Liver (tissue), 3 donors: ENCODE measurements around the gene PCDHB7.

ENCODE experiments used
- EGR1 ChIP-seq, 2 donors: IDR thresholded peaks; 2 replicates each; pipeline ENCODE4 v1.6.1; 2016 to 2018; ENCODE audit warnings: antibody characterized with exemption in 2 of 2, low read depth in 2 of 2
- NR2F2 ChIP-seq: IDR thresholded peaks from 2 replicates; pipeline ENCODE4 v1.6.1; 2016; ENCODE audit warnings: antibody characterized with exemption
- RAD21 ChIP-seq, 2 donors: IDR thresholded peaks; 2 replicates each; pipeline ENCODE4 v1.6.1; 2016; ENCODE audit warnings: antibody characterized with exemption in 2 of 2, mild to moderate bottlenecking in 2 of 2
- YY1 ChIP-seq: IDR thresholded peaks from 2 replicates; pipeline ENCODE4 v1.6.1; 2016; ENCODE audit warnings: antibody characterized with exemption, mild to moderate bottlenecking
- TF ChIP-seq, protein P1 (sequence below): fragments of 150-350 bp; IDR thresholded peaks from 2 replicates; pipeline ENCODE4 v1.5.1; 2017; ENCODE audit warnings: improper control_type of control experiment, low read depth, low read length; ENCODE audit not compliant: missing input control
- TF ChIP-seq, protein P2 (sequence below): IDR thresholded peaks from 2 replicates; pipeline ENCODE4 v1.6.1; 2016; ENCODE audit warnings: antibody characterized with exemption
- donor health status: healthy.
- donor health status: healthy.

DNA sequence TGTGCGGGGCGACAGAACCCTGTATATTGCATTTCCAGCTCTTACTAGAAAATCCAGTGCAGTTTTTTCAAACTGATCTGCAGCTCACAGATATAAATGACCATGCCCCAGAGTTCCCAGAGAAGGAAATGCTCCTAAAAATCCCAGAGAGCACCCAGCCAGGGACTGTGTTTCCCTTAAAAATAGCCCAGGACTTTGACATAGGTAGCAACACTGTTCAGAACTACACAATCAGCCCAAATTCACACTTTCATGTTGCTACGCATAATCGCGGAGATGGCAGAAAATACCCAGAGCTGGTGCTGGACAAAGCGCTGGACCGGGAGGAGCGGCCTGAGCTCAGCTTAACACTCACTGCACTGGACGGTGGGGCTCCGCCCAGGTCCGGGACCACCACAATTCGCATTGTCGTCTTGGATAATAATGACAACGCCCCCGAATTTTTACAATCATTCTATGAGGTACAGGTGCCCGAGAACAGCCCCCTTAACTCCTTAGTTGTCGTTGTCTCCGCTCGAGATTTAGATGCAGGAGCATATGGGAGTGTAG is 36.7 kb upstream of the PCDHB7 start:
- TF ChIP-seq RAD21 (IDR thresholded peaks at IDR 0.05) (no peak), YY1 (no peak), NR2F2 (no peak), EGR1 (IDR thresholded peaks at IDR 0.05; ENCODE audit: low read depth in 2 of 2) (no peak)
- TF ChIP-seq, protein P1, sequence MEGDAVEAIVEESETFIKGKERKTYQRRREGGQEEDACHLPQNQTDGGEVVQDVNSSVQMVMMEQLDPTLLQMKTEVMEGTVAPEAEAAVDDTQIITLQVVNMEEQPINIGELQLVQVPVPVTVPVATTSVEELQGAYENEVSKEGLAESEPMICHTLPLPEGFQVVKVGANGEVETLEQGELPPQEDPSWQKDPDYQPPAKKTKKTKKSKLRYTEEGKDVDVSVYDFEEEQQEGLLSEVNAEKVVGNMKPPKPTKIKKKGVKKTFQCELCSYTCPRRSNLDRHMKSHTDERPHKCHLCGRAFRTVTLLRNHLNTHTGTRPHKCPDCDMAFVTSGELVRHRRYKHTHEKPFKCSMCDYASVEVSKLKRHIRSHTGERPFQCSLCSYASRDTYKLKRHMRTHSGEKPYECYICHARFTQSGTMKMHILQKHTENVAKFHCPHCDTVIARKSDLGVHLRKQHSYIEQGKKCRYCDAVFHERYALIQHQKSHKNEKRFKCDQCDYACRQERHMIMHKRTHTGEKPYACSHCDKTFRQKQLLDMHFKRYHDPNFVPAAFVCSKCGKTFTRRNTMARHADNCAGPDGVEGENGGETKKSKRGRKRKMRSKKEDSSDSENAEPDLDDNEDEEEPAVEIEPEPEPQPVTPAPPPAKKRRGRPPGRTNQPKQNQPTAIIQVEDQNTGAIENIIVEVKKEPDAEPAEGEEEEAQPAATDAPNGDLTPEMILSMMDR = no peak
- TF ChIP-seq, protein P2, sequence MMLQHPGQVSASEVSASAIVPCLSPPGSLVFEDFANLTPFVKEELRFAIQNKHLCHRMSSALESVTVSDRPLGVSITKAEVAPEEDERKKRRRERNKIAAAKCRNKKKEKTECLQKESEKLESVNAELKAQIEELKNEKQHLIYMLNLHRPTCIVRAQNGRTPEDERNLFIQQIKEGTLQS = no peak
